Mesenchymal stem cell (in vitro differentiated cells and primary cell): ENCODE measurements around the gene WWP2.
A peak's percentile ranks its signal among the peaks of the same experiment; 100 is the strongest.

Experiments used
- DNase-seq: peaks from one replicate; pipeline ENCODE4 v3.0.0-alpha.2; 2013
- H2AFZ ChIP-seq: one replicate; pipeline ENCODE4 v1.6.1; 2013; ENCODE audit warnings: low read depth, mild to moderate bottlenecking, control low read depth, inconsistent platforms, low read length, moderate library complexity
- H2AK5ac ChIP-seq: 2 replicates; pipeline ENCODE4 v1.6.1; 2013; ENCODE audit warnings: low read length, moderate library complexity, mild to moderate bottlenecking, inconsistent platforms; ENCODE audit not compliant: severe bottlenecking
- H2BK120ac ChIP-seq: one replicate; pipeline ENCODE4 v1.6.1; 2013; ENCODE audit warnings: low read depth, mild to moderate bottlenecking, inconsistent platforms, low read length, moderate library complexity
- H2BK12ac ChIP-seq, 2 experiments: one replicate each; pipeline ENCODE4 v1.6.1; 2013; ENCODE audit warnings: inconsistent platforms in 2 of 2, low read length in 2 of 2, mild to moderate bottlenecking in 2 of 2, moderate library complexity in 2 of 2, control low read depth in 1 of 2
- H2BK15ac ChIP-seq: one replicate; pipeline ENCODE4 v1.6.1; 2013; ENCODE audit warnings: mild to moderate bottlenecking, low read depth, inconsistent platforms; ENCODE audit not compliant: poor library complexity, severe bottlenecking
- H2BK5ac ChIP-seq: 2 replicates; pipeline ENCODE4 v1.6.1; 2013; ENCODE audit warnings: low read depth, mild to moderate bottlenecking, low read length, control low read depth, inconsistent platforms; ENCODE audit not compliant: poor library complexity, severe bottlenecking
- H3K14ac ChIP-seq, 2 experiments: one replicate each; pipeline ENCODE4 v1.6.1; 2013; ENCODE audit warnings: inconsistent platforms in 2 of 2, low read length in 2 of 2, control low read depth in 1 of 2, mild to moderate bottlenecking in 1 of 2, moderate library complexity in 1 of 2
- H3K18ac ChIP-seq, 2 experiments: one replicate each; pipeline ENCODE4 v1.6.1; 2013; ENCODE audit warnings: inconsistent platforms in 2 of 2, low read length in 2 of 2, control low read depth in 1 of 2, low read depth in 1 of 2, mild to moderate bottlenecking in 1 of 2
- H3K23ac ChIP-seq, 2 experiments: one replicate each; pipeline ENCODE4 v1.6.1; 2013; ENCODE audit warnings: inconsistent platforms in 2 of 2, low read length in 2 of 2, mild to moderate bottlenecking in 2 of 2, moderate library complexity in 2 of 2, control low read depth in 1 of 2
- H3K27ac ChIP-seq: 2 replicates; pipeline ENCODE4 v1.5.1; 2013; ENCODE audit warnings: mild to moderate bottlenecking, moderate library complexity, low read length, control low read depth, inconsistent platforms; ENCODE audit not compliant: poor library complexity, severe bottlenecking
- H3K27me3 ChIP-seq, 2 experiments: 2 replicates each; pipeline versions ENCODE4 v1.6.1 to v1.7.0; 2013; ENCODE audit warnings: low read length in 2 of 2, mild to moderate bottlenecking in 2 of 2, moderate library complexity in 2 of 2, control low read depth in 1 of 2, inconsistent platforms in 1 of 2; ENCODE audit not compliant: control insufficient read depth in 1 of 2, insufficient read depth in 1 of 2
- H3K36me3 ChIP-seq, 2 experiments: 2 replicates each; pipeline versions ENCODE4 v1.6.1 to v1.7.0; 2013; ENCODE audit warnings: low read length in 2 of 2, control low read depth in 1 of 2, inconsistent platforms in 1 of 2, low read depth in 1 of 2, mild to moderate bottlenecking in 1 of 2; ENCODE audit not compliant: insufficient read depth in 2 of 2, control insufficient read depth in 1 of 2
- H3K4ac ChIP-seq, 2 experiments: one replicate each; pipeline ENCODE4 v1.6.1; 2013; ENCODE audit warnings: inconsistent platforms in 2 of 2, low read length in 2 of 2, mild to moderate bottlenecking in 2 of 2, moderate library complexity in 2 of 2, control low read depth in 1 of 2, low read depth in 1 of 2
- H3K4me1 ChIP-seq: 2 replicates; pipeline ENCODE4 v1.6.1; 2013; ENCODE audit warnings: low read depth, low read length, control low read depth; ENCODE audit not compliant: control insufficient read depth, insufficient read depth
- H3K4me2 ChIP-seq: 2 replicates; pipeline ENCODE4 v1.6.1; 2013; ENCODE audit warnings: low read length, mild to moderate bottlenecking, inconsistent platforms; ENCODE audit not compliant: poor library complexity, severe bottlenecking
- H3K4me3 ChIP-seq, 2 experiments: 2 replicates each; pipeline versions ENCODE4 v1.5.1 to v1.7.0; 2013; ENCODE audit warnings: low read length in 2 of 2, mild to moderate bottlenecking in 2 of 2, control low read depth in 1 of 2, low read depth in 1 of 2; ENCODE audit not compliant: insufficient read depth in 1 of 2
- H3K79me1 ChIP-seq: replicated peaks from 2 replicates; pipeline ENCODE4 v1.6.1; 2013; ENCODE audit warnings: mild to moderate bottlenecking, control low read depth, low read length, inconsistent platforms; ENCODE audit not compliant: poor library complexity, severe bottlenecking
- H3K9ac ChIP-seq: 2 replicates; pipeline ENCODE4 v1.7.0; 2013; ENCODE audit warnings: mild to moderate bottlenecking, low read length, moderate library complexity
- H3K9me3 ChIP-seq: 2 replicates; pipeline ENCODE4 v1.7.0; 2013; ENCODE audit warnings: mild to moderate bottlenecking, low read length; ENCODE audit not compliant: control insufficient read depth
- H4K8ac ChIP-seq: one replicate; pipeline ENCODE4 v1.6.1; 2013; ENCODE audit warnings: inconsistent platforms, mild to moderate bottlenecking, low read length, moderate library complexity
- H4K91ac ChIP-seq: one replicate; pipeline ENCODE4 v1.6.1; 2013; ENCODE audit warnings: mild to moderate bottlenecking, low read length, inconsistent platforms
- WGBS: methylation state at CpG from one replicate; pipeline ENCODE4 v1.1.7; 2013; ENCODE audit warnings: mixed read lengths; 5-methylcytosine and 5-hydroxymethylcytosine counted together

Gene WWP2

DNA sequence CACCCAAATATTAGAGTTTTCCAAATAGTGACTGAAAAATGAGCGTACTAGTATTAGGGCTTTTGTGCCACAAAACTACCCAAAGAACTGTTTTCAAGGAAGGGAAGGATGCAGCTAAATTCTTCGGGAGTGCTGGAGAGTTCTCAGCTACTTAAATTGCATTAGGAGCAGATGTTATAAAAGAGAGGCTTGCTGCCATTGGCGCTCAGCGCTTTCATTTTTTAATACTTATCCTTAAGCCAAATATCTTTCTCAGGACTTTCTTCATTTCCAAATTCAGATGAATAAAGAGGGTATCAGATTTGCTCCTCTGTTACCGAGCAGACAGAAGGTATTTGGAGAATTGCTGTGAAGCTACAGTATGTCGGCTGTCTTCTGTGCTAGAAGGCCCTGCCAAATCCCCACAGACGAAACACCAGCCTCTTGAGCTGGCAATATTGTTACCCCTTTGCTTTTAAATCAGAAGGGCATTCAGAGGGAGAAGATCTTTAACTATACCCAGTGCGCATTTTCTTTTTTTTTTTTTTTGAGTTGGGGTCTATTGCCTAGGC lies 141.8 kb downstream of the WWP2 start:
- no peak overlapping the region for H3K27ac ChIP-seq
- no peak overlapping the region for H3K14ac ChIP-seq
- H3K9ac ChIP-seq: peak overlapping the region; percentile 41
- no peak overlapping the region for H2BK120ac ChIP-seq
- no peaks in the 10 kb centered on the region for H3K9me3 ChIP-seq
- no peak overlapping the region for H2BK15ac ChIP-seq
- 100% methylated on average over 6 of the region's 8 CpGs for WGBS
- no peak overlapping the region for H3K18ac ChIP-seq
- H3K27me3 ChIP-seq: no peaks in the 10 kb centered on the region
- no peak overlapping the region for H2BK5ac ChIP-seq
- H3K4me1 ChIP-seq: peaks cover 5% of the 10 kb centered on the region
- no peak for DNase-seq
- no peak overlapping the region for H4K91ac ChIP-seq
- H3K4me3 ChIP-seq: peak overlapping the region in 1 of 2 experiments; percentile 2
- no peak overlapping the region for H3K4me2 ChIP-seq
- H3K23ac ChIP-seq: no peak overlapping the region
- H3K79me1 ChIP-seq: peaks cover 1% of the 10 kb centered on the region
- H3K36me3 ChIP-seq: peaks cover 2 to 4% of the 10 kb centered on the region in 2 experiments
- no peak overlapping the region for H3K4ac ChIP-seq
- no peak overlapping the region for H2AK5ac ChIP-seq
- no peak overlapping the region for H2AFZ ChIP-seq
- no peak overlapping the region for H2BK12ac ChIP-seq
- no peak overlapping the region for H4K8ac ChIP-seq

DNA sequence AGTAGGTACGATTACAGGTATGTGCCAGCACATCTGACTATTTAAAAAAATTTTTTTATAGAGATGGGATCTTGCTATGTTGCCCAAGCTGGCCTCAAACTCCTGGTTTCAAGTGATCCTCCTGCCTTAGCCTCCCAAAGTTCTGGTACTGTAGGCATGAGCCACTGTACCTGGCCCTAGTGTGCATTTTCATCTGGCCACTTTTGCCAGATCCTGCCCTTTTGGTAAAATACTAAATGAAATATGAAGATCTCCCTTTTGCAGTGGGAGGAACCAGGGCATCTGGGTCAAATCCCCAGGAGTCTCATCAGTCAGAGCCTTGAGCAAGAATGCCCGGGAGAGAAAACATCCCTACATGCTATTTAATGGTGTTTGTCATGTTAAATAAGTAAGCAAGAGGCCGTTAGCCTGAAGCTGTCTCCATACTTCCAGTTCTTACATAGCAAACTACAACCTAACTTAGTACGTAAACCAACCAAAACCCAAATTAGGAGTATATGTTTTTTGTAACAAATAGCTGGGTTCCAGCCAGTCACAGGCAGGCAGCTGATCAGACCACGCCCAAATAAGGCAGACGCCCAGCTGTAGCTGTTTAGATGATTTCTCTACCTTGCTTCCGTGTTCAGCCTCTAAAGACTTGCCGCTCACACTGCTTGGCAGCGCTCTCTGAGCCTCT lies 142.5 kb downstream of the WWP2 start:
- Histone ChIP-seq H2BK15ac (no peak overlapping the region), H3K14ac (no peak overlapping the region), H3K27ac (no peak overlapping the region), H3K36me3 (peaks cover 4 to 10% of the 10 kb centered on the region in 2 experiments), H3K4me3 (no peak overlapping the region), H2AK5ac (no peak overlapping the region), H3K79me1 (peaks cover 1% of the 10 kb centered on the region), H3K23ac (no peak overlapping the region), H2BK120ac (no peak overlapping the region), H4K91ac (no peak overlapping the region), H3K18ac (no peak overlapping the region), H3K4me2 (no peak overlapping the region), H2BK12ac (no peak overlapping the region), H4K8ac (no peak overlapping the region), H3K4me1 (peaks cover 5% of the 10 kb centered on the region), H2AFZ (no peak overlapping the region), H3K9ac (no peak overlapping the region), H2BK5ac (no peak overlapping the region), H3K4ac (no peak overlapping the region), H3K27me3 (no peaks in the 10 kb centered on the region), H3K9me3 (no peaks in the 10 kb centered on the region)
- DNase-seq: no peak
- 96% methylated on average over 7 of the region's 9 CpGs for WGBS

DNA sequence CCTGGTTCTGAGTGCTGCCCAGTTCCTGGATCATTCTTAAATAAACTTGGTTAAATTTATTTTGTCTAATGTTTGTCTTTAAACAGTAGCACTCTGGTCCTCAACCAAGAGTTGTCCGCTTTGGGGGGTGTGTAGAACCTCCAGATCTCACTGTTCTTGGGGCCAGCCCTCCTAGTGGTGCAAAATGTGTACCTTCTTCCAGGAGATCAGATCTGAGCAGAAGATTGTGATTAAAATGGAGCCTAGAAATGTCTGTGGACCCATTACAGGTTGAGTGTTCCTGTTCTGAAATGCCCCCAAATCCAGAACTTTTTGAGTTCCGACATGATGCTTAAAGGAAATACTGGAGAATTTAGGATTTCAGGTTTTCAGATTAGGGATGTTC lies 143.0 kb downstream of the WWP2 start:
- Histone ChIP-seq H2AK5ac (no peak overlapping the region), H3K23ac (no peak overlapping the region), H3K27ac (no peak overlapping the region), H4K91ac (no peak overlapping the region), H3K36me3 (peaks cover 4 to 10% of the 10 kb centered on the region in 2 experiments), H3K4me1 (peaks cover 5% of the 10 kb centered on the region), H3K27me3 (no peaks in the 10 kb centered on the region), H3K14ac (no peak overlapping the region), H4K8ac (no peak overlapping the region), H2BK15ac (no peak overlapping the region), H3K4me2 (no peak overlapping the region), H3K79me1 (peaks cover 1% of the 10 kb centered on the region), H2BK120ac (no peak overlapping the region), H2BK12ac (no peak overlapping the region), H3K18ac (no peak overlapping the region), H3K4ac (no peak overlapping the region), H2AFZ (no peak overlapping the region), H3K9ac (no peak overlapping the region), H3K4me3 (no peak overlapping the region), H3K9me3 (no peaks in the 10 kb centered on the region), H2BK5ac (no peak overlapping the region)
- DNase-seq: no peak
- 48% methylated on average over 1 of the region's 2 CpGs for WGBS

DNA sequence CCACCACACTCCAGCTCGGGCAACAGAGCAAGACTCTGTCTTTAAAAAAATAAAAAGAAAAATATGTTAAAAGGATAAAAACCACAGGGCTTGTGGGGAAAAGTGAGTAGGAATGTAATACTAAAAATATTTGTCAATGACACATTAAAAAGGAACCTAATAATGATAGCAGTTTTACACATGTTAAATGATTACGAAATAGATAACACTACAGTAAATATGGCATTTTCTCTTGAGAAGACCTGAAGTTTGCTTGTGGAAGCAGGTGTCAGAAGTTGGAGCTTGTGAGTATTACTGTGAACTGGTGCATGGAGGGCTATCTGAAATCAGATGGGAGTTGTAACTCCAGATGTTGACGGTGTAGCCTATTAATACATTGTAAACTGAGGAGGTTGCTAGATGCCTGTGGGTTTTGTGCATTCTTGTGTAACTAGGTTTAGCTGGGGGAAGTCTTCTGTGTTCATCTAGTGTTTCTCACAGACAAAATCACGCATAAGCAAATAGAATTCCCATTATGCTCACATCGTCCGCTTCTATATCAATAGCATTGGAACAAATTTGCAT lies 144.8 kb downstream of the WWP2 start:
- Histone ChIP-seq H3K14ac (no peak overlapping the region), H3K27ac (peak overlapping the region; percentile 65), H2AK5ac (no peak overlapping the region), H3K23ac (no peak overlapping the region), H3K18ac (no peak overlapping the region), H2BK12ac (no peak overlapping the region), H3K4me3 (no peak overlapping the region), H4K91ac (no peak overlapping the region), H2BK15ac (no peak overlapping the region), H3K4ac (no peak overlapping the region), H3K36me3 (peaks cover 8 to 10% of the 10 kb centered on the region in 2 experiments), H4K8ac (no peak overlapping the region), H3K79me1 (peaks cover 1% of the 10 kb centered on the region), H2AFZ (no peak overlapping the region), H2BK5ac (no peak overlapping the region), H3K4me1 (peaks cover 5% of the 10 kb centered on the region), H3K27me3 (no peaks in the 10 kb centered on the region), H3K9ac (peak overlapping the region; percentile 20), H3K9me3 (no peaks in the 10 kb centered on the region), H3K4me2 (no peak overlapping the region), H2BK120ac (no peak overlapping the region)
- DNase-seq: peak; percentile 83
- WGBS: 59% methylated on average over 4 of the region's 6 CpGs
